Cardiac muscle cell (in vitro differentiated cells and primary cell): ENCODE results near the gene BRSK2. TPM values are rescaled to one million over a fixed set of nuclear protein-coding genes. Genes with fewer than 3 reads are reported as not detected.
A peak's percentile ranks its signal among the peaks of the same experiment; 100 is the strongest.

ENCODE experiments used
- DNase-seq, 2 donors: peaks; one replicate each; pipeline versions ENCODE4 v3.0.0 to v3.0.0-alpha.2; 2010 to 2017; ENCODE audit warnings: low read depth in 1 of 2, low spot score in 1 of 2
- H3K27ac ChIP-seq: fragments of 200-600 bp; sonication (generic); 2 replicates; pipeline ENCODE4 v1.5.1; 2016
- H3K27me3 ChIP-seq: fragments of 200-600 bp; sonication (generic); 2 replicates; pipeline ENCODE4 v1.6.0; 2016; ENCODE audit warnings: control low read depth
- H3K36me3 ChIP-seq: fragments of 200-600 bp; sonication (generic); 2 replicates; pipeline ENCODE4 v1.5.1; 2016; ENCODE audit warnings: control low read depth
- H3K4me1 ChIP-seq: fragments of 200-600 bp; sonication (generic); 2 replicates; pipeline ENCODE4 v1.8.1; 2017; ENCODE audit warnings: low read depth, mild to moderate bottlenecking, mixed run types
- H3K4me3 ChIP-seq: fragments of 200-600 bp; sonication (generic); 2 replicates; pipeline ENCODE4 v1.5.1; 2016; ENCODE audit warnings: mild to moderate bottlenecking
- H3K9me3 ChIP-seq: fragments of 200-600 bp; sonication (generic); 2 replicates; pipeline ENCODE4 v1.5.1; 2017; ENCODE audit warnings: low read depth, mild to moderate bottlenecking, control low read depth
- polyA plus RNA-seq: library from polyadenylated mRNA; unstranded; fragments of >200 nt; fragmentation: Nextera tagmentation; extraction: Ambion mirVana; gene quantifications from 2 replicates; pipeline ENCODE4 v1.2.1, GENCODE V29; 2016
- total RNA-seq: library from RNA; depleted of rRNA; stranded (reverse); fragments of >200 nt; gene quantifications from 2 replicates; pipeline ENCODE4 v1.2.3, GENCODE V29; 2016
- TF ChIP-seq, protein P1 (sequence below): IDR thresholded peaks from 2 replicates; pipeline ENCODE4 v1.5.1; 2012; ENCODE audit warnings: low read depth, mild to moderate bottlenecking, low read length

BRSK2 gene
- total and polyA plus RNA-seq, 2 experiments from 2014 or later, result 0.69 to 2.7 TPM

DNA sequence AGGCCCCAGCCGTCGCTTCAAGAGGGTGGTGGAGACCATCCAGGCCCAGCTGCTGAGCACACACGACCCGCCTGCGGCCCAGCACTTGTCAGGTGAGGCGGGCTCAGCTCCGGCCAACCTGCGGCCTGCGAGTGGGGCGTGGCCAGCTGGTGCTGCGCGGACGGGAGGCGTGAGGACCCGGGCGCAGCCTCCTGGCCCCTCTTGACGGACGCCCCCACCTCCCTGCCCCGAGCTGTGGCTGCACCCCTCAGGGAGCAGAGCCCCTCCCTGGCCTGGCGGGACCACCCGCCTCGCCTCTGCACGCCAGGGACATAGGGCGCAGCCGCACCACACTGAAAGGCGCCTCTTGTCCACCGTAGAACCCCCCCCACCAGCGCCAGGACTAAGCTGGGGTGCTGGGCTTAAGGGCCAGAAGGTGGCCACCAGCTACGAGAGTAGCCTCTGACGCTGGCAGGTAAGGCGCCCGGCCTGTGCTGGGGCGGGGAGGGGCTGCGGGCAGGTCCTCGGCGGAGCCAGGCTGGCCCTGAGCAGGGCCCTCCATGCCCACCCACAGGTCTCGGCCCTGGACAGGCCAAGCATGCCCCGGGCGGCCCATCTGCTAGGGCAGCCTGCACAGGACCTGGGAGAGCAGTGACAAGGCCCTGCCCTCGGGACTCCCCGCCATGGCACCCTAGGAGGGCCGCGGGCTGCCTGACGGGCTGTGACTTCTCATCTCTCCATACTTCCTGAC is 67.0 kb downstream of the BRSK2 start:
- no peak for DNase-seq
- Histone ChIP-seq H3K4me1 (peaks cover 15% of the 10 kb centered on the region), H3K36me3 (no peaks in the 10 kb centered on the region), H3K27me3 (no peaks in the 10 kb centered on the region), H3K4me3 (no peak overlapping the region), H3K9me3 (no peaks in the 10 kb centered on the region), H3K27ac (no peak overlapping the region)
- TF ChIP-seq, protein P1, sequence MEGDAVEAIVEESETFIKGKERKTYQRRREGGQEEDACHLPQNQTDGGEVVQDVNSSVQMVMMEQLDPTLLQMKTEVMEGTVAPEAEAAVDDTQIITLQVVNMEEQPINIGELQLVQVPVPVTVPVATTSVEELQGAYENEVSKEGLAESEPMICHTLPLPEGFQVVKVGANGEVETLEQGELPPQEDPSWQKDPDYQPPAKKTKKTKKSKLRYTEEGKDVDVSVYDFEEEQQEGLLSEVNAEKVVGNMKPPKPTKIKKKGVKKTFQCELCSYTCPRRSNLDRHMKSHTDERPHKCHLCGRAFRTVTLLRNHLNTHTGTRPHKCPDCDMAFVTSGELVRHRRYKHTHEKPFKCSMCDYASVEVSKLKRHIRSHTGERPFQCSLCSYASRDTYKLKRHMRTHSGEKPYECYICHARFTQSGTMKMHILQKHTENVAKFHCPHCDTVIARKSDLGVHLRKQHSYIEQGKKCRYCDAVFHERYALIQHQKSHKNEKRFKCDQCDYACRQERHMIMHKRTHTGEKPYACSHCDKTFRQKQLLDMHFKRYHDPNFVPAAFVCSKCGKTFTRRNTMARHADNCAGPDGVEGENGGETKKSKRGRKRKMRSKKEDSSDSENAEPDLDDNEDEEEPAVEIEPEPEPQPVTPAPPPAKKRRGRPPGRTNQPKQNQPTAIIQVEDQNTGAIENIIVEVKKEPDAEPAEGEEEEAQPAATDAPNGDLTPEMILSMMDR, result no peak

DNA sequence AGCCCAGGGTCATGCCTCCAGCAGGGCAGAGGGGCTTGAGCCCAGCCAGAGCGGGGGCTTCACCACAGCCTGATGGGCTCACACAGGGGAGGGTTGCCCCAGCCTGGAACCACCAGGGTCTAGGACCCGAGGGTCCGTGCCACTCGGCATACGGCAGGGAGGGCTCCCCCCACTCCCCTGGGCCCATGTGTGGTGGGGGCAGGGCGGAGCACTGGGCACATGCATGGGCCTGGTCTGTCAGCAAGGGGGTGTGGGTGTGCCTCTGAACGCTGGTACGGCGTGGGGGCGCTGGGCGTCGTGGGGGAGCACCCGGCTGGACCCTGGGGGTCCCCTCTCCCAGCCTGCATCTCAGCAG is 67.6 kb downstream of the BRSK2 start:
- no peaks in the 10 kb centered on the region for H3K36me3 ChIP-seq
- no peak for DNase-seq
- H3K4me1 ChIP-seq, result peaks cover 15% of the 10 kb centered on the region
- H3K9me3 ChIP-seq, result no peaks in the 10 kb centered on the region
- no peaks in the 10 kb centered on the region for H3K27me3 ChIP-seq
- TF ChIP-seq, protein P1, result no peak
- H3K27ac ChIP-seq, result no peak overlapping the region
- H3K4me3 ChIP-seq, result no peak overlapping the region

DNA sequence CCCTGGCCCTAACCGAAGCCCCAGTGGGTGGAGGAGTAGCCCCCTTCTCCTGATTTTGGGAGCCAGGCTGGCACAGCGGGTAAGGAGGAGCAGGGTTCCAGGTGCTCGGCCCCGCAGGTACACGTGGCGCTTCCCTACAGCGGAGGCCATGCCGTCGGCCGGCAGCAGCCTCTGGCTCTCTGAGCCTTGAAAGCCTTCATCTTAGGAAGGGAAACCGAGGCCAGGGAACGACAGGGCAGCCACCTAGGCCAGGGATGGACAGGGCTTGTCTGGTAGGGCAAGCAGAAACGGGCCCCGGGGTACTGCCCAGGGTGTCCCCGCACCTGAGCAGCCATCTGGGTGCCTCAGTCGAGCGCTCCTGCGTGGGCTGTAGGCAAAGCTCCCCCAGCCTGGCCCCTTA is 68.1 kb downstream of the BRSK2 start:
- no peak for DNase-seq
- peaks cover 13% of the 10 kb centered on the region for H3K4me1 ChIP-seq

DNA sequence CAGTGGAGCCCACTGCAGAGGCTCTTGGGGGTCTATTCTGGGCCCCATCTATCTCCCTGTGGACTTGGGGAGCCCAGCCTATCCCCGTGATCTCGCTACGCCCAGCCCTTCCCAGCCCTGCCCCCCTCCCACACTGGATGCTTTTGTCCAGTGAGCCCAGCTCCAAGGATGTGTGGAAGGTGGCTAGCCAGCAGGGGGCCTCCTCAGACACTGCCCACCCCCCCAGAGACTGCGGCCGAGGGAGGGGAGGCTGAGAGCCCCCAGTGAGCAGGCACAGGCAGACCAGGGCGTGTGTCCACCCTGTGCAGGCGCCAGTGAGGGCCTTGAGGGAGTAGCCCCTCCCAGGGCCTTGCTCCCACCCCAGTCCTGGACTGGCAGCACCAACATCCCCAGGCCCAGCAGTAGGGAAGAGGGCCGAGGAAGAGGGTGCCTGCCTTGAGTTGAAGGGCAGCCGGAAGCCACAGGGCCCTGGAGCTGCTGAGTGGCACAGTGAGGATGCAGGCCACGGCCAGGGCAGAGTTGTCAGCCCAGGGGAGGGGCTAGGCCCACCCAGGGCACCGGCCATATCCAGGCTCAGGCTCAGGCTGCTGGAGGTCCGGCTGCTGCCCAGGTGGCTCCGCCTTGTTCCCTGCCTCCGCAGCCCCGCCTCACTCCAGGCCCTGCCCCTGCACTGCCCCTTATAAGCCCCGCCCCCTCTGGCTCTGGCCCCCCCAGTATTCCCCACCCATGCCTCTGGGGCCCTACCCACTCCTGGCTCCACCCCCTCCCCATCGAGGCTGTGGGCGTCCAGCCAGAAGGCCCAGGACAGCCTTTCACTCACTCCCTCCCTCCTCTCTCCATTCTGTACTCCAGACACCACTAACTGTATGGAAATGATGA is 68.8 kb downstream of the BRSK2 start:
- Histone ChIP-seq H3K4me1 (peaks cover 7% of the 10 kb centered on the region), H3K9me3 (no peaks in the 10 kb centered on the region), H3K27me3 (no peaks in the 10 kb centered on the region), H3K4me3 (no peak overlapping the region), H3K27ac (peak overlapping the region; percentile 49), H3K36me3 (no peaks in the 10 kb centered on the region)
- DNase-seq, result peak; percentile 64 to 73
- TF ChIP-seq, protein P1, result peak; percentile 35

More for the DNA sequence above, 68.1 kb downstream of the BRSK2 start:
- Histone ChIP-seq H3K9me3 (no peaks in the 10 kb centered on the region), H3K27ac (peak overlapping the region; percentile 49), H3K4me3 (no peak overlapping the region), H3K36me3 (no peaks in the 10 kb centered on the region), H3K27me3 (no peaks in the 10 kb centered on the region)
- TF ChIP-seq, protein P1, result no peak

DNA sequence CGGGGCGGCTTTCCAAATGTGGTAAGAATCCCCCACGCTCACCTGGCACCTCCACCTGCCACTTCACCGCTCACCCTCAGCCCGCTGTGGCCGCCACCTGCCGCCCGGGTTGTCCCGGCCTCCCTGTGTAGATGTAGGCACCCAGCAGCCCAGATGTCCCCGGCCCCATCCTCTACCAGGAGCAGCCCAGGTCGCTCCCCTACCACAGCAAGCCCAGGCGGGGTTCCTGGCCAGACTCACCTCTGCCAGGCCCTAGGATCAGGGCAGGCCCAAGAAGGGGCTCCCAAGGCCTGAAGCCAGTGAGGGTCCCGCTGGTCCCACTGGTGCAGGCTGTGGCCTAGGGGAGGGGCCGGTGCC is 69.5 kb downstream of the BRSK2 start:
- H3K4me3 ChIP-seq, result no peak overlapping the region
- H3K27me3 ChIP-seq, result no peaks in the 10 kb centered on the region
- H3K27ac ChIP-seq, result peak overlapping the region; percentile 48

More for the DNA sequence above, 69.5 kb downstream of the BRSK2 start:
- Histone ChIP-seq H3K4me1 (peaks cover 7% of the 10 kb centered on the region), H3K36me3 (no peaks in the 10 kb centered on the region), H3K9me3 (no peaks in the 10 kb centered on the region)
- TF ChIP-seq, protein P1, result no peak
- DNase-seq, result no peak
